Retinal pigment epithelial cell (primary cell): Measurements from ENCODE around the gene MAP1B.

Experiments
- DNase-seq: peaks from one replicate; pipeline ENCODE4 v3.0.0-alpha.2; 2010; ENCODE audit warnings: low read depth
- H3K4me3 ChIP-seq: 2 replicates; pipeline ENCODE4 v1.5.1; 2011; ENCODE audit warnings: mild to moderate bottlenecking, low read length, control low read depth, moderate library complexity
- TF ChIP-seq, protein P1 (sequence below): conservative IDR thresholded peaks from 2 replicates; pipeline ENCODE4 v1.5.1; 2011; ENCODE audit warnings: low read depth, low read length, control low read depth, inconsistent platforms

The MAP1B gene

DNA sequence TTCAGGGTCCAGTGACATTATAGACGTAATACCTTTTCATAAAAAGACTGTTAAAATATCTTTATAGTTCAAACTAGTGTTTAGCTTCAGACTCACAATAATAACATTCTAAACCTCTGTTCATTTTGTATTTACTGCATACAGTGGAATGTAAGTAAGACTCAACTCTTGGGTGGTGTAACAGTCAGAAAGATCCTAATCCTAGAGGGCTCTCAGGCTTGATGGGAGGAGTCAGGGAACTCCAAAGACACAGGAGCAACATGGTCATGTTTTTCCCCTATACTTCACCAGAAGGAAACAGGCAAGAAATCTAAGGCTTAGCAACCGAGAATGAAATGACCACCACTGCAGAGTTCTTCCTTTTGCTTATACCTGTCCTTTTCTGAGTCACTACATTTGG, 130.1 kb downstream of the MAP1B start:
- no peak for DNase-seq
- TF ChIP-seq, protein P1, sequence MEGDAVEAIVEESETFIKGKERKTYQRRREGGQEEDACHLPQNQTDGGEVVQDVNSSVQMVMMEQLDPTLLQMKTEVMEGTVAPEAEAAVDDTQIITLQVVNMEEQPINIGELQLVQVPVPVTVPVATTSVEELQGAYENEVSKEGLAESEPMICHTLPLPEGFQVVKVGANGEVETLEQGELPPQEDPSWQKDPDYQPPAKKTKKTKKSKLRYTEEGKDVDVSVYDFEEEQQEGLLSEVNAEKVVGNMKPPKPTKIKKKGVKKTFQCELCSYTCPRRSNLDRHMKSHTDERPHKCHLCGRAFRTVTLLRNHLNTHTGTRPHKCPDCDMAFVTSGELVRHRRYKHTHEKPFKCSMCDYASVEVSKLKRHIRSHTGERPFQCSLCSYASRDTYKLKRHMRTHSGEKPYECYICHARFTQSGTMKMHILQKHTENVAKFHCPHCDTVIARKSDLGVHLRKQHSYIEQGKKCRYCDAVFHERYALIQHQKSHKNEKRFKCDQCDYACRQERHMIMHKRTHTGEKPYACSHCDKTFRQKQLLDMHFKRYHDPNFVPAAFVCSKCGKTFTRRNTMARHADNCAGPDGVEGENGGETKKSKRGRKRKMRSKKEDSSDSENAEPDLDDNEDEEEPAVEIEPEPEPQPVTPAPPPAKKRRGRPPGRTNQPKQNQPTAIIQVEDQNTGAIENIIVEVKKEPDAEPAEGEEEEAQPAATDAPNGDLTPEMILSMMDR: no peak
- H3K4me3 ChIP-seq: no peak overlapping the region

DNA sequence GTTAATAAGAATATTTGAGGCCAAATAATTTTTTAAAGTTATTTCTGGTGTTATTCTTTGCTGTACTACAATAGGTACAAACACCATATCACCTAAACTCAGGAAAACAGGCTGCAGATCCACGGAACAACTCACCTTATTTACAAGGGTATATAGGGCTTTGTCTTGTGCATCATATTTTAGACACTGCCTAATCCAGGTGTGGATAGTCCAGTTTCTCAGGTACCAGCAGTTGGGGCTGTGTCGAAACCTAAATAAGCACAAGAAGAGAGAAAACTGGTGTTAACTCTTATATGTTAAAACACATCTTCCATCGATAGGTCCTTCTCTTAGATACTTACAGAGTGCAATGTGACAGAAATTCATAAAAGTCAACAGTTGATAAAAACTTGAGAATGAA, 130.6 kb downstream of the MAP1B start:
- DNase-seq: no peak
- TF ChIP-seq, protein P1: no peak
- H3K4me3 ChIP-seq: no peak overlapping the region

DNA sequence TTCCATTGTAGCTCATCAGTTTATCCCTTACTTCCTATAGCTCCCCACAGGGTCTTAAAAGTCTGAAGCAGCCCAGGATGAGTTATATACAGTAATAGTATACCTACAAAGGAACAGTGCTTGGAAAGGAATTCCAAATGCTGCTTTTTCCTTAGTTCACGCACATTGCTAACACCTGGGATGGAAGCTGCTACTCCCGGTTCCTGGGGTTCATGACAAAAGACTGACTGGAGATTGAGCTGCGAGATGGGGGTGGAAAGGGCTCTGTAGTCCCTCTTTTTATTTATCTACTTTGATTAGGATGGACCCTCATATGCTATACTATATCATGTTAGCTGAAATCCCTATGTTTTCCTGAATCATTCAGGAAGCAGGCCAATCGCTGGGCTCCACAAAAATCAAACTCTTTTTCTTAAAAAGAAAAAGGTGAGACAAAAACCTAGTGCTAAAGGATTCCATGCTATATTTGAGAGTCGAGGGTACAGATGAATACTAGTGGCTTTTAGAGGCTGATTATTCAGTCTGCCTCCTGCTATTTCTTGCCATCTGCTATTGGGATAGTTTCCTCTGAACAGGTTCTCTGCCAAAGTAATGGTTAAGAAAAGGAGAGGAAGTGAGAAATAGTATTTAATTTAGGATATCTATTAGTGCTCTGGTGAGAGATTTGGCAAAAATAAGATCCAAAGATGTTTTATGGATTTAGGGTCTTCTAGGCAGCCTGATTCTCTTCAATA, 131.6 kb downstream of the MAP1B start:
- no peak for DNase-seq
- no peak overlapping the region for H3K4me3 ChIP-seq
- TF ChIP-seq, protein P1: no peak

DNA sequence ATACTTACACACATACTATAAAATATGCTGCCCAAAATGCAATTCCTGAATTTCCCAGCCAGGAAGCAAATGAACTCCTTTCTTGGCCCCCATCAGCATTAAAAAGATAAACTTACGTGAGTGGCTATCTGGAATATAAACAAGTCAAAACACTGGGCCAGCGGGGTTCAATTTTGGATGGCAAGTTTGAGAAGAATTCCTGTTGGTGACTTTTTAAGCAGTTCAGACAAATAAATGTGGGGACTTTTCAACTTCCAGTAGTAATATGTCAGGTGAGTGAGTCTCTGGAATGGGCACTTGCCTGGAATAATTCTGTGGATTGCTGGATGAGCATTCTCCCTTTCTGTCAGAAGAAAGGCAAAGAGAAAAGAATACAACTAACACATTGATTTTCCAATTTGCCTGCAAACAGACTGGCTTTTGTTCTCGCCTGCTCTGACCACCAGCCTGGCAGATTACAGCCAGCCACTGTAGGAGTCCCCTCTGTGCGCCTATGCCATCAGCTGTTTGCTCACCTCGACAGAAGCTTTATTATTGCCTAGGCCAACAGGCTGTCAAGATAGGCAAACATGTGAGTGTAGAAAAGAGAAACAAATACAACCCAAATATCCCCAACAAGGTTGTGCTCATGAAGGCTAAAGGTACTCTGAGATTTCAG, 134.2 kb downstream of the MAP1B start:
- H3K4me3 ChIP-seq: no peak overlapping the region
- TF ChIP-seq, protein P1: no peak
- no peak for DNase-seq

DNA sequence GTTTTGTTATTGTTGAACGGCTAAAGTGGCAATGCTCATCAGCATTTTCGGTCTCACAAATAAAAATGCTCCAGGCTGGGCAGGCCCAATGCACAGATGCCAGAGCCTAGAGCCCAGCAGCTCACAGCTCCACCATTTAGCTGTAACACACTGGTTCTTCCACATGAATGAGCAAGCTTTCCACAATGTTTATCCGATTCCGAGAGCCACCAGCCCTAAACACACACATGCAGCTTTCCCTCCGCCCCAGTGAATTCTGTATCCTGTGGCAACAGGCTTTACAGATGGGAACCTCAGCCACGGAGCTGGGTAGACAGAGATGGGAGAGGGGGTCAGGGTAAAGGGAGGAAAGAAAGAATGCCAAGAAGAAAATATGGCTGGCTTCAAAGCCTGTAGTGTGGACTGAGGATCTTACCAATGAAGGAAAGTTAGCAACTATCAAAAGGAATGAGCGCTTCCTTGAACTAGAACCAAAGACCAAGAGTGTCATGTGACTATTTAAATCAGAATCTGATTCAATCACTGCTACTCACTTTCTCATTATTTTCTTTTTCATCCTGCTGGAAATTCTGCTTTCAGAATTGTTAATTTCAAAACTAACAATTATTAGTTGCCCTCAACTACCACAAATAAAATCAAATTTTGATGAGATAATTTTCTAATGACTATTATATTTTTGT, 135.7 kb downstream of the MAP1B start:
- DNase-seq: peak; percentile 84
- TF ChIP-seq, protein P1: no peak

DNA sequence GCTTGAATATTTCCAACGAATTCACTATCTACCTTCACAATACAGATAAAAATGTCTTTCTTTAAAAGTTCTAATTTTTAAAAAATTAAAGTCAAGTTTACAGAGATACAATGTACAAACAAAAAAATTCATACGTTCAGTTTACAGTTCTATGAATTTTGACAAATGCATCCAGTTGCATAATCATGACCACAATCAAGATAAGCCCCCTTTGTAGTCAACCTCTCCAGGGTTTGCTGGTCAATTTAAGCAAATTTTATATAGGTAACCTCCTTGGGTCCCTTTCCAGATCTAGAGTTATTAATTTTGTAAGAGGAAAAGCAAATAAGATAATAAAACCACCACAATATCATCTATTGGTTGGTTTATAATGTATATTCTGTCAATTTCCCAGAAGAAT, 136.4 kb downstream of the MAP1B start:
- TF ChIP-seq, protein P1: no peak
- no peak for DNase-seq
- no peak overlapping the region for H3K4me3 ChIP-seq

More for the DNA sequence above, 135.7 kb downstream of the MAP1B start:
- H3K4me3 ChIP-seq: peak overlapping the region; percentile 0
